Measurements from ENCODE around the gene VIT. TPM values are rescaled to one million over a fixed set of nuclear protein-coding genes. Genes with fewer than 3 reads are reported as not detected.

The VIT gene
- total RNA-seq, 1 donor from 2014 or later, result not detected

DNA sequence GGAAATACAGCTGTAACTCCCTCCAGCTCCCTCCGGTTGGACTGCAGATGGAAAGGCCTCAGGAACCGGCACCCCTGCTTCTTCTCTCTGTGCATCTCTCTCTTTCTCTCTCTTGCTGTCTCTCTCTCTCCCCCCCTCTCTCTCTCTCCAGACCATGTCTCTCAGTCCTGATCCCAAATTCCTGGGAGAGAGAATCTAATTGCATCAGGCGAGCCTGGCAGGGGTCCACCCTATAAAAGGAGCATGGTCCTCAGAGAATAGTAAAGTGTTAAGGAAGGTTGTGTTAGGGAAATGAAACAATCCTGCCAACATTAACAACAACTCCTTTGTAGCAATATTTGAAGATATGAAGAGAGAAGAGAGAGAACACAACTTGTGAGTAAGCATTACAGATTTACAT is 36.7 kb downstream of the VIT start:
- peaks cover 10% of the 10 kb centered on the region for H3K4me1 ChIP-seq
- Mint-ChIP-seq H3K36me3 (no peaks in the 10 kb centered on the region), H3K27me3 (ENCODE audit: insufficient read depth, low read depth) (peaks cover 7% of the 10 kb centered on the region), H3K4me3 (no peak overlapping the region), H3K9me3 (no peaks in the 10 kb centered on the region), H3K4me1 (peaks cover 17% of the 10 kb centered on the region), H3K27ac (no peak overlapping the region)
- H3K27me3 ChIP-seq, result no peaks in the 10 kb centered on the region
- H3K27ac ChIP-seq, result no peak overlapping the region
- H3K9me3 ChIP-seq (ENCODE audit: low read depth), result no peaks in the 10 kb centered on the region
- H3K36me3 ChIP-seq, result no peaks in the 10 kb centered on the region
- TF ChIP-seq EZH2phosphoT487 (IDR thresholded peaks at IDR 0.05) (no peak), EZH2 (IDR thresholded peaks at IDR 0.05) (no peak)
- TF ChIP-seq, protein P1, sequence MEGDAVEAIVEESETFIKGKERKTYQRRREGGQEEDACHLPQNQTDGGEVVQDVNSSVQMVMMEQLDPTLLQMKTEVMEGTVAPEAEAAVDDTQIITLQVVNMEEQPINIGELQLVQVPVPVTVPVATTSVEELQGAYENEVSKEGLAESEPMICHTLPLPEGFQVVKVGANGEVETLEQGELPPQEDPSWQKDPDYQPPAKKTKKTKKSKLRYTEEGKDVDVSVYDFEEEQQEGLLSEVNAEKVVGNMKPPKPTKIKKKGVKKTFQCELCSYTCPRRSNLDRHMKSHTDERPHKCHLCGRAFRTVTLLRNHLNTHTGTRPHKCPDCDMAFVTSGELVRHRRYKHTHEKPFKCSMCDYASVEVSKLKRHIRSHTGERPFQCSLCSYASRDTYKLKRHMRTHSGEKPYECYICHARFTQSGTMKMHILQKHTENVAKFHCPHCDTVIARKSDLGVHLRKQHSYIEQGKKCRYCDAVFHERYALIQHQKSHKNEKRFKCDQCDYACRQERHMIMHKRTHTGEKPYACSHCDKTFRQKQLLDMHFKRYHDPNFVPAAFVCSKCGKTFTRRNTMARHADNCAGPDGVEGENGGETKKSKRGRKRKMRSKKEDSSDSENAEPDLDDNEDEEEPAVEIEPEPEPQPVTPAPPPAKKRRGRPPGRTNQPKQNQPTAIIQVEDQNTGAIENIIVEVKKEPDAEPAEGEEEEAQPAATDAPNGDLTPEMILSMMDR (IDR thresholded peaks at IDR 0.05), result no peak
- H3K9ac ChIP-seq, result no peak overlapping the region
- no peaks in the 10 kb centered on the region for H4K20me1 ChIP-seq (ENCODE audit: low read depth)
- peak; percentile 14 for DNase-seq (ENCODE audit: low spot score)
- no peak overlapping the region for H3K4me3 ChIP-seq
- no peaks in the 10 kb centered on the region for H3K79me2 ChIP-seq (ENCODE audit: low read depth)
- no peak overlapping the region for H3K4me2 ChIP-seq
- H3F3A ChIP-seq (ENCODE audit: low read depth), result no peaks in the 10 kb centered on the region
- peak overlapping the region; percentile 69 for H2AFZ ChIP-seq (replicated peaks)

DNA sequence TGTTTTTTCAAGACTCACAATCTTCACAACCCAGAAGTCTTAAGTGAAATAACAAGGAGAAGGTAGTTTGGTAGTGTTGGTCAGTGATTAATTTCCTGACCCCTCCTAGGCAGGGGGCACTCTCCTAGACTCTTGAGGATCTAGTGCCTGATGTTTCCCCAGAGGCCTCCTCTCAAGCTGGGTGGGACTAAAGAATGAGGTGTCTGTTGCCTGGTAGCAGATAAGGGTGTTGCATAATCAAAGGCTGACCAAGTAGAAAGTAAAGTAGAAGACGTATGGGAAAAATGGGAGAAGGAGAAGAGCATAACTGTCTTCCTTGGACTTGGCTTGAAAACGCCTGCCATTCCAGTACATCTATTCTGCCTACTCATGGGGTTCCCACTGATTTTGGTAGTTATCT is 37.8 kb downstream of the VIT start:
- no peaks in the 10 kb centered on the region for H4K20me1 ChIP-seq (ENCODE audit: low read depth)
- H3F3A ChIP-seq (ENCODE audit: low read depth), result no peaks in the 10 kb centered on the region
- H3K9ac ChIP-seq, result no peak overlapping the region
- no peak overlapping the region for H3K27ac Mint-ChIP-seq
- H3K4me3 Mint-ChIP-seq, result no peak overlapping the region
- H3K4me2 ChIP-seq, result no peak overlapping the region
- H2AFZ ChIP-seq (replicated peaks), result no peak overlapping the region
- no peaks in the 10 kb centered on the region for H3K79me2 ChIP-seq (ENCODE audit: low read depth)
- no peak overlapping the region for H3K27ac ChIP-seq
- no peak for DNase-seq (ENCODE audit: low spot score)
- H3K27me3 Mint-ChIP-seq (ENCODE audit: insufficient read depth, low read depth), result peaks cover 7% of the 10 kb centered on the region
- no peaks in the 10 kb centered on the region for H3K36me3 ChIP-seq
- H3K9me3 ChIP-seq (ENCODE audit: low read depth), result no peaks in the 10 kb centered on the region
- H3K4me1 ChIP-seq, result peaks cover 10% of the 10 kb centered on the region
- H3K9me3 Mint-ChIP-seq, result no peaks in the 10 kb centered on the region
- no peaks in the 10 kb centered on the region for H3K36me3 Mint-ChIP-seq
- H3K27me3 ChIP-seq, result no peaks in the 10 kb centered on the region
- TF ChIP-seq EZH2 (IDR thresholded peaks at IDR 0.05) (no peak), EZH2phosphoT487 (IDR thresholded peaks at IDR 0.05) (no peak)
- TF ChIP-seq, protein P1 (IDR thresholded peaks at IDR 0.05), result no peak
- H3K4me1 Mint-ChIP-seq, result peaks cover 17% of the 10 kb centered on the region
- H3K4me3 ChIP-seq, result no peak overlapping the region

DNA sequence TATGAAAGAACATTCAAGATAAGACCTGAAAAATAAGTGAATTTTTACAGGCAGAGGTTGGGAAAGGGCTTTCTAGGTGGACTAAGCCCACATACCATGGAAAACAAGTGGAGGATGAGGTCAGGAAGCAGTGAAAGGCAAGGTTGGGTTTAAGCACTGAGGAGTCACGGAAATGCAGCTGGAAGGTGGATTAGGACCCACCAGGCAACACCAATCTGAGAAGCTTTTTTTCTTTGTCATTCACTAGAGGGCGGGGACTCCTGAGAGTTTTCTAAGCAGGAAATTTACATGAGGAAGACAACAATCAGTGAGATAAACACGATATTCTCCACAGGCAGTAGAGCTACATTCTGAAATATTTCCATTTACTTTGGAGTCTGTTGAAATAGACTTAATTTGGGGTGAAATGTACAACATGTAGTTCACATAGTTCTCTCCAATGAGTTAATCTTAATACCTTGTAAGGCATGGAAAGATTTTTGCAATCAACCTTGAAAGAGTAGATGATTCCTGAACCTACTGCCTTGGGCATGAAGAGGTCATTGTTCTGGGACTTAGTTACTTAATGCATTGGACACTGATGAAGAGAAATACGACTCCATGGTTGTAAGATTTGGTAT is 40.7 kb downstream of the VIT start:
- Histone ChIP-seq H4K20me1 (ENCODE audit: low read depth) (no peaks in the 10 kb centered on the region), H3K4me1 (peaks cover 10% of the 10 kb centered on the region), H3K79me2 (ENCODE audit: low read depth) (no peaks in the 10 kb centered on the region), H3K4me2 (no peak overlapping the region), H3K9me3 (ENCODE audit: low read depth) (no peaks in the 10 kb centered on the region), H2AFZ (replicated peaks) (no peak overlapping the region), H3F3A (ENCODE audit: low read depth) (no peaks in the 10 kb centered on the region), H3K27me3 (no peaks in the 10 kb centered on the region), H3K36me3 (no peaks in the 10 kb centered on the region), H3K27ac (no peak overlapping the region), H3K9ac (no peak overlapping the region), H3K4me3 (no peak overlapping the region)
- Mint-ChIP-seq H3K9me3 (no peaks in the 10 kb centered on the region), H3K27me3 (ENCODE audit: insufficient read depth, low read depth) (peaks cover 7% of the 10 kb centered on the region), H3K4me1 (peaks cover 25% of the 10 kb centered on the region), H3K27ac (no peak overlapping the region), H3K4me3 (no peak overlapping the region), H3K36me3 (no peaks in the 10 kb centered on the region)
- TF ChIP-seq EZH2 (IDR thresholded peaks at IDR 0.05) (no peak), EZH2phosphoT487 (IDR thresholded peaks at IDR 0.05) (no peak)
- TF ChIP-seq, protein P1 (IDR thresholded peaks at IDR 0.05), result no peak
- DNase-seq (ENCODE audit: low spot score), result no peak
